HEK293 (cell line): ENCODE results near the gene PWP1.

ENCODE experiments used
- CTCF ChIA-PET: fragments of 350-600 bp; formaldehyde crosslinking; extraction: SDS; loops from one replicate; lab custom pipeline; 2021; ENCODE audit warnings: antibody characterized with exemption; lab: Yijun Ruan, JAX
- POLR2A ChIA-PET: fragments of 300-600 bp; formaldehyde crosslinking; extraction: SDS; loops from one replicate; lab custom pipeline; 2020; ENCODE audit warnings: antibody characterized with exemption, inconsistent platforms; lab: Yijun Ruan, JAX
- H3K27ac ChIP-seq: fragments of 200-500 bp; sonication (Bioruptor generic); 2 replicates; pipeline ENCODE4 v1.5.1; 2014; ENCODE audit warnings: low read depth, low read length, control low read depth, inconsistent platforms; ENCODE audit errors: extremely low read depth
- H3K36me3 ChIP-seq, 2 experiments: fragments of 200-500 bp in 1 of 2; sonication (Bioruptor generic) in 1 of 2; 1 replicate in 1 of 2; 2 replicates in 1 of 2; pipeline ENCODE4 v1.5.1; 2014 to 2017; ENCODE audit warnings: inconsistent platforms in 2 of 2, low read length in 2 of 2; ENCODE audit not compliant: control insufficient read depth in 2 of 2, insufficient read depth in 1 of 2
- H3K4me1 ChIP-seq: fragments of 200-500 bp; sonication (Bioruptor generic); 2 replicates; pipeline ENCODE4 v1.5.1; 2014; ENCODE audit warnings: mild to moderate bottlenecking, low read length, inconsistent platforms; ENCODE audit not compliant: control insufficient read depth, insufficient read depth
- H3K4me3 ChIP-seq: 2 replicates; pipeline ENCODE4 v1.5.1; 2011; ENCODE audit warnings: low read depth, mild to moderate bottlenecking, control low read depth, low read length, moderate library complexity
- H3K9me3 ChIP-seq: fragments of 200-500 bp; sonication (Bioruptor generic); 2 replicates; pipeline ENCODE4 v1.5.1; 2014; ENCODE audit warnings: low read depth, low read length, inconsistent platforms; ENCODE audit not compliant: control insufficient read depth, insufficient read depth
- CTCF ChIP-seq: fragments of 450-650 bp; formaldehyde crosslinking; IDR thresholded peaks from 2 replicates; pipeline ENCODE4 v1.5.1; 2016; ENCODE audit warnings: missing biosample characterization, missing genetic modification characterization
- KLF10 ChIP-seq: fragments of 450-650 bp; IDR thresholded peaks from 2 replicates; pipeline ENCODE4 v1.5.1; 2018; ENCODE audit warnings: missing biosample characterization, mild to moderate bottlenecking, missing genetic modification characterization
- KLF8 ChIP-seq: fragments of 450-650 bp; formaldehyde crosslinking; IDR thresholded peaks from 2 replicates; pipeline ENCODE4 v1.5.1; 2016; ENCODE audit warnings: missing biosample characterization, missing genetic modification characterization
- PRDM10 ChIP-seq: fragments of 450-650 bp; formaldehyde crosslinking; IDR thresholded peaks from 2 replicates; pipeline ENCODE4 v1.5.1; 2016; ENCODE audit warnings: missing biosample characterization, missing genetic modification characterization
- ZBTB20 ChIP-seq: fragments of 450-650 bp; formaldehyde crosslinking; IDR thresholded peaks from 2 replicates; pipeline ENCODE4 v1.5.1; 2016; ENCODE audit warnings: missing biosample characterization, missing genetic modification characterization
- ZBTB6 ChIP-seq: fragments of 450-650 bp; formaldehyde crosslinking; IDR thresholded peaks from 2 replicates; pipeline ENCODE4 v1.5.1; 2017; ENCODE audit warnings: missing biosample characterization, missing genetic modification characterization
- ZBTB8A ChIP-seq: fragments of 450-650 bp; formaldehyde crosslinking; IDR thresholded peaks from 2 replicates; pipeline ENCODE4 v1.5.1; 2016; ENCODE audit warnings: missing biosample characterization, missing genetic modification characterization
- ZEB2 ChIP-seq: fragments of 450-650 bp; formaldehyde crosslinking; IDR thresholded peaks from 2 replicates; pipeline ENCODE4 v1.5.1; 2016; ENCODE audit warnings: missing biosample characterization, missing genetic modification characterization
- ZNF211 ChIP-seq: fragments of 450-650 bp; formaldehyde crosslinking; IDR thresholded peaks from 2 replicates; pipeline ENCODE4 v1.5.1; 2016; ENCODE audit warnings: low read depth, missing biosample characterization, missing genetic modification characterization
- ZNF223 ChIP-seq: fragments of 450-650 bp; formaldehyde crosslinking; IDR thresholded peaks from 2 replicates; pipeline ENCODE4 v1.5.1; 2016; ENCODE audit warnings: missing biosample characterization, missing genetic modification characterization
- ZNF416 ChIP-seq: fragments of 450-650 bp; formaldehyde crosslinking; IDR thresholded peaks from 2 replicates; pipeline ENCODE4 v1.5.1; 2016; ENCODE audit warnings: missing biosample characterization, missing genetic modification characterization
- ZNF48 ChIP-seq: fragments of 450-650 bp; formaldehyde crosslinking; IDR thresholded peaks from 2 replicates; pipeline ENCODE4 v1.5.1; 2016; ENCODE audit warnings: missing biosample characterization, missing genetic modification characterization
- ZNF623 ChIP-seq: fragments of 450-650 bp; formaldehyde crosslinking; IDR thresholded peaks from 2 replicates; pipeline ENCODE4 v1.5.1; 2016; ENCODE audit warnings: missing biosample characterization, missing genetic modification characterization
- ZNF704 ChIP-seq: fragments of 450-650 bp; formaldehyde crosslinking; IDR thresholded peaks from 2 replicates; pipeline ENCODE4 v1.5.1; 2016; ENCODE audit warnings: missing biosample characterization, missing genetic modification characterization
- ZNF843 ChIP-seq: fragments of 450-650 bp; formaldehyde crosslinking; IDR thresholded peaks from 2 replicates; pipeline ENCODE4 v1.5.1; 2016; ENCODE audit warnings: missing biosample characterization, missing genetic modification characterization
- ZSCAN4 ChIP-seq: fragments of 450-650 bp; formaldehyde crosslinking; IDR thresholded peaks from 2 replicates; pipeline ENCODE4 v1.5.1; 2017; ENCODE audit warnings: missing biosample characterization, missing genetic modification characterization

PWP1 gene

GRCh38 chr12:107654873-107655272, 30.7 kb upstream of the PWP1 start:
- TF ChIP-seq ZNF843 (tag by site-specific recombination) (no peak), ZBTB8A (tag by site-specific recombination) (no peak), ZNF623 (tag by site-specific recombination) (no peak), KLF10 (tag by site-specific recombination) (no peak), ZSCAN4 (tag by site-specific recombination) (0 out of 2 replicates have a peak, but pooled peaks have one; percentile 8), PRDM10 (tag by site-specific recombination) (peak; percentile 73)
- no peak overlapping the region for H3K4me3 ChIP-seq
- CTCF ChIA-PET = interaction anchor here (1.0 kb wide), 1 partner anchor 528 kb away, joined by 6 read pairs; no protein-coding TSS in a partner anchor
- POLR2A ChIA-PET = no interaction called here
- no peaks in the 10 kb centered on the region for H3K4me1 ChIP-seq
- H3K27ac ChIP-seq = no peak overlapping the region
- no peaks in the 10 kb centered on the region for H3K9me3 ChIP-seq
- H3K36me3 ChIP-seq = no peaks in the 10 kb centered on the region

- TF ChIP-seq ZBTB6 = no peak
- no peak for TF ChIP-seq ZEB2
- TF ChIP-seq CTCF (tag by site-specific recombination) = no peak
- no peak for TF ChIP-seq KLF8 (tag by site-specific recombination)
- no peak for TF ChIP-seq ZNF48 (tag by site-specific recombination)
- H3K4me1 ChIP-seq = no peaks in the 10 kb centered on the region
- ChIA-PET POLR2A (no interaction called here), CTCF (interaction anchor here (0.6 to 1.7 kb wide), 4 partner anchors 16 to 529 kb away, joined by 3 to 10 read pairs (median 4); no protein-coding TSS in a partner anchor)
- H3K9me3 ChIP-seq = no peaks in the 10 kb centered on the region
- no peaks in the 10 kb centered on the region for H3K36me3 ChIP-seq
- no peak overlapping the region for H3K4me3 ChIP-seq
- no peak overlapping the region for H3K27ac ChIP-seq
These were observed 30.1 kb upstream of the PWP1 start for GRCh38 chr12:107655281-107656065.

- no peak overlapping the region for H3K27ac ChIP-seq
- H3K4me1 ChIP-seq = no peaks in the 10 kb centered on the region
- POLR2A ChIA-PET = no interaction called here
- no peak for TF ChIP-seq ZNF704 (tag by site-specific recombination)
- TF ChIP-seq ZBTB20 (tag by site-specific recombination) = no peak
- no peak for TF ChIP-seq ZNF211 (tag by site-specific recombination)
- TF ChIP-seq ZNF223 = no peak
- no peak for TF ChIP-seq ZNF416 (tag by site-specific recombination)
- TF ChIP-seq, all 188 proteins: peak for 0
- CTCF ChIA-PET = interaction anchor here (0.6 to 1.7 kb wide), 4 partner anchors 10 to 47 kb away, joined by 3 to 10 read pairs (median 3); no protein-coding TSS in a partner anchor
- no peaks in the 10 kb centered on the region for H3K36me3 ChIP-seq
- H3K9me3 ChIP-seq = no peaks in the 10 kb centered on the region
- no peak overlapping the region for H3K4me3 ChIP-seq
These were observed 29.3 kb upstream of the PWP1 start for GRCh38 chr12:107656302-107656701.
